ENCODE data around the gene TUBGCP2.
"Not testable (repeated sequence)": the region's sequence is repeated elsewhere in the genome, so short reads cannot be mapped to it uniquely, and the experiment has no call there.

The TUBGCP2 gene

GRCh38 chr10:133241501-133242205, 67.0 kb downstream of the TUBGCP2 start:
- DNase-seq, result no peak

DNA sequence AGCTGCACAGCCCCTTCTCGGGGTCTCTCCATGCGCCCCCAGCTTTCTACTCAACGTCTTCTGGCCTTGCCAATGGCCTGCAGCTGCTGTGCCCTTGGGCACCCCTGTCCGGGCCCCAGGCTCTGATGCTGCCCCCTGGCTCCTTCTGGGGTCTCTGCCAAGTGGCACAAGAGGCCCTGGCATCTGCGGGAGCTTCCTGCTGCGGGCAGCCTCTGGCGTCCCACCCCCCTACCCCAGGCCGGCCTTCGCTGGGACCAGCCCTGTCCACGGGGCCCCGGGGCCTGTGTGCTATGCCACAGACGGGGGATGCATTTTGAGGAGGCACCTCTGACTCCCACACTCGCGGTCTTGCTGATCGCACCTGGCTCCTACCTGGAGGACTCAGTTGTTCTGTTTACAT, 68.7 kb downstream of the TUBGCP2 start:
- no peak for DNase-seq

- no peak for DNase-seq
Measured at GRCh38 chr10:133238466-133238804, 70.2 kb downstream of the TUBGCP2 start.

DNA sequence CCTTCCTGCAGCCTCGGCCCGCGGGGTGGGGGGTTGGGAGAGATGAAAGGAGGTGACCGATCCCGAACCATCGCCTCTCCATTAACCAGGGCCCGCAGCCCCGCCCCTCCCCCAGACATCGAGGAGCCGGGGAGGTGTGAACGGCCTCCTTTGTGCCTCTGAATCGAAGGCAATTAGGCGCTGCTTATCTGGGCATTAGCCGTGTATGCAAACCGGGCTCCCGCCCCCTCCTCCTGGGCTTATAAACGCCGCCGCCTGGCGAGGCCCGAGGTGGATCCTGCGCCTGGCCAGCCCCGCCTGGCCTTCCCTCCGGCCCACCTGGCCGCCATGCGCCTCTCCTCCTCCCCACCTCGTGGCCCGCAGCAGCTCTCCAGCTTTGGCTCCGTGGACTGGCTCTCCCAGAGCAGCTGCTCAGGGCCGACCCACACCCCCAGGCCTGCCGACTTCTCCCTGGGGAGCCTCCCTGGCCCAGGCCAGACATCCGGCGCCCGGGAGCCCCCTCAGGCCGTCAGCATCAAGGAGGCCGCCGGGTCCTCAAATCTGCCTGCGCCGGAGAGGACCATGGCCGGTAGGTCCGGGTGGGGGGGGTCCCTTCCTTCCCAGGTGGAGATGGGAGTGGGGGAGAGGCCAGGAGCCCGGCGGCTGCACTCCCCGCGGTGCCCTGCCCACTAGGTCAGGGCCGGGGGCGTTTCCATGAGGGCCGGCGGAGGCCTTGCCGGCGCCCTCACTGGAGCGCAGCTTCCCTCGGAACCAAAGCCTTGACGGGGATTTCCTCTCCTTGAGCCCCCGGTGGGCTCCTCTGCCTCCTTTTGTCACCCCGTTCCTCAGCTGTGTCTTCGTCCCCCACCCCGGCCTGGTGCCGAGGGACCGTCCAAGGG, 70.8 kb downstream of the TUBGCP2 start, which contains the start of gene VENTX:
TSS of gene VENTX (plus strand) at position 268 of the 878 bp plus-strand sequence. CDS start at position 328, 60 bp downstream.
- DNase-seq, result no peak

DNA sequence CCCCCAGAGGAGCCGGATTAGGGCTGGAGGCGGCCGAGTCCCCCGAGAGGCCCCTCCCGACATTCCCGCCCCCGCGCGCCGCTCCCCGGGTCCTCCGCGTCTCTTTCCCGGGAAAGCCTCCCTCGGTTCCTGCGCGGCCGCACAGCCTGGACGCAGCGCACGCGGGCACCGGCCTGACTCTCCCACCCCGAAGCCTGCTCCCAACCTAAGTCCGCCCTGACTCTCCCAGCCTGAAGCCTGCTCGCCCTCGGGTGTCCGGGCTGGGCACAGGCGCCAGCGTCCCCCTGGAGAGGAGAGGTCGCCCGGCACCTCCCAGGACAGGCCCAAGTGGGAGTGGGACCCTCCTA, 71.5 kb downstream of the TUBGCP2 start:
- no peak for DNase-seq

GRCh38 chr10:133236401-133237240, 72.1 kb downstream of the TUBGCP2 start:
- DNase-seq, result no peak

DNA sequence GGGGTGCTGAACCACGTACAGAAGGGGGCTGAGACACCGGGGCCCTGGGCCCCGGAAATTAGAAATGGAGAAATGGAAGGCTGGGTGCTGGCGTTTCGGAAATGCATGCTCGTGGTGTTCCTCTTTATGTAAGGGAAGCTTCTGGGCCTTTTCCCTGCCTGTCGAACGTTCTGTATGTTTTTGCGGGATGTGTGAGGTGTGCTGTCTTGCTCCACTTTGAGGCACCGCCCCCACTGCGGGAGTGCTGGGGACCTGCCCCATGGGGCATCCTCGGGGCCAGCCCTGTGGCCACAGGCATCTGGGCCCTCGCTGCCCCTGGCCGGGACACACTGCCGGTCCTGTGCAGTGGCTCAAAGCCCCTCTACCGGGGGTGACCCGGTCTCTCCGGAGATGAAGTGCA, 72.7 kb downstream of the TUBGCP2 start:
- no peak for DNase-seq

GRCh38 chr10:133235265-133235855, 73.3 kb downstream of the TUBGCP2 start:
- DNase-seq, result no peak

DNA sequence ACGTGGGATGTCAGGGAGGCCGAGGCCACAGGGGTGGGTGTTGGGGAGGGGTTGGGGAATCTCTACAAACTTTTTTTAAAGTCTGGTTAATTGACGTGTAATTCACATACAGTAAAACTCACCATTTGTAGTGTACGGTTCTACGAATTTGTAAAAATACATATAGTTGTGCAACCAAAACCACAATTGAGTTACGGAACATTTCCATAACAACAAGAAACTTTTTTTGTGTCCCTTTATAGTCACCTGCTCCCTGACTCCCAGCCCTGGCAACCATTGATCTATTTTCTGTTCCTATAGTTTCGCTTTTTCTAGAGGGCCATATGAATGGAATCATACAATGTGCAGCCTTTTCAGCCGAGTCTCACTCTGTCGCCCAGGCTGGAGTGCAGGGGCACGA, 73.9 kb downstream of the TUBGCP2 start:
- not testable (repeated sequence) for DNase-seq

- no peak for DNase-seq
Measured at GRCh38 chr10:133231946-133232574, 76.6 kb downstream of the TUBGCP2 start.

DNA sequence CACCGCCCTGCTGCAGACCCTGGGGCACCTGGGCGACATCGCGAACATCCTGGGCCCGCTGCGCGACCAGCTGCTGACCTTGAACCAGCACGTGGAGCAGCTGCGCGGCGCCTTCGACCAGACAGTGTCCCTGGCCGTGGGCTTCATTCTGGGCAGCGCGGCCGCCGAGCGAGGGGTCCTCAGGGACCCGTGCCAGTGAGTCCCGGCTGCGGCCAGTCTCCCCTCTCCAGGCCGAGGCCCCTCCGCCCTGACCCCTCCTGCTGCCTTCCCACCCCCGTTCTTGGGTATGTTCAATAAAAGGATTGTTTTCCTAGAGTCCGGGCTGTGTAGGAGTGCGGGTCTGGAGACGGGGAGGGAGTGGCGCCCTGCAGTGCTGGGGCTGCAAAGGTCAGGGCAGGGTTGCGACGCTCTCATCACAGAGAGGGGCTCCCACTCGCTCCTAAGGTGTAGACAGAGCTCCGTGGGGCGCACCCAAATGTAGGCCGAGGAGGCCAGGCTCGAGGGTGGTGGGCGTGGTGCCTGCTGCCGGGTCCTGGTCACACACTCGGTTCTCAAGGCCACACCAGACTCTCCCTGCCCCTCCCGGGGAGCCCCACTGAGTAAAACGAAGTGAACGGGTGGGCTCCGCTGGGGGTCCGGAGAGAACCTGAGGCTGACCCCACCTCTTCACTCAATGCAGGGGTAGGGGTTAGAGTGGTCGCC, 77.3 kb downstream of the TUBGCP2 start:
- DNase-seq, result no peak

- DNase-seq, result no peak
Measured at GRCh38 chr10:133230387-133231195, 78.1 kb downstream of the TUBGCP2 start.

DNA sequence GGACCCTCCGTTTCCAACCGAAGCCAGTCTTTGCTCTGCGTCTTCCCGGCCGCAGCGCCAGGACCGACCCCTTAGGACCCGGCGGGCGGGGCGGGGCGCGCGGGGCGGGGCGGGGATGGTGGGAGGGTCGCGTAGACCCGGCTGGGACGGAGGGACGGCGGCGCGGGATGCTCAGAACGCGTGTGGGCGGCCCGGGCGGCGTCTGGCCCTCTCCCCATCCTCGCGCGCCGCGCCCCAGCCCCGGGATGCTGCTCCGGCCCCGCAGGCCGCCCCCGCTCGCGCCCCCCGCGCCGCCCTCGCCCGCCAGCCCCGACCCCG, 78.7 kb downstream of the TUBGCP2 start, which contains the start of gene UTF1:
TSS of gene UTF1 (plus strand) at position 174 of the 318 bp plus-strand sequence. CDS start at position 246, 72 bp downstream.
- DNase-seq, result no peak

DNA sequence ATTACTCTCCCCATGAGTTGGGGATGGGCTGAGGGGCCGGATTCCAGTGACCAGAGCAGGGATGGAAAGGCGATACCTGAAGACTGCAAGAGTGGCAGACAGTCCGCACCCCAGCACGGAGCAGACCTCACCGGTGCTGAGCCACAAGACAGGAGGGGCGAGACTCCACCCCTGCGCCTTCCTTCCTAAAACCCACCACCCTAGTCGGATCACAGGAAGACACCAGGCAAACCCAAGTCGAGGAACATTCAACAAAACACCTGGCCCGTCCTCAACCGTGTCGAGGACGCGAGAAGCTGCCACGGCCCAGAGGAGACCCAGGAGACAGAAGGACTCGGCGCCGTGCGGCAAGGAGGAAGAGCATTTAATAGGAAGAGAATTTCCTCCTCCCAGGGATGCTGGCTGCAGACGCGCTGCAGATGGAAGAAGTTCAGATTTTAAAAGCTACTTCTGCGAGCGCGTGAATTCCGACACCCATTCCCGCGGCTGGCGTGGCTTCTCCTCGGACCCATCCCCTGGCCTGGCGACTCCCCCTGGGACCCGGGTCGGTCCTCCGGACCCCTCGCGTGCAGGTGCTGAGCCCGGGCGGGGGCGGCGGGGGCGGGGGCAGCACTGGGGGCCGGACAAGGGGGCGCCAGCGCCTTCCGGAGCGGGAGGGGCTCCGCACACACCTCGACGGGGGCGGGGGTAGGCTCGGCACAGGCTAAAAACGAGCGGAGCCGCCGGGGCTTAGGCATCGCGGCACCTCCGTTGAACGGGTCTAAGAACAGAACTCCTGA, 79.2 kb downstream of the TUBGCP2 start:
- no peak for DNase-seq

All from DMS79 (cell line).